Prostate gland (tissue), 2 donors: ENCODE data around the gene WWP2. TPM values are rescaled to one million over a fixed set of nuclear protein-coding genes. Genes with fewer than 3 reads are reported as not detected.

Experiments
- DNase-seq: peaks from one replicate; pipeline ENCODE4 v3.0.0-alpha.2; 2019; ENCODE audit warnings: low spot score
- H3K27ac ChIP-seq, 2 donors: fragments of 200-600 bp; sonication (generic); 2 replicates each; pipeline ENCODE4 v1.5.1; 2017 to 2019
- H3K27me3 ChIP-seq: fragments of 200-600 bp; sonication (generic); replicated peaks from 2 replicates; pipeline ENCODE4 v1.5.1; 2019; ENCODE audit not compliant: insufficient read depth
- H3K36me3 ChIP-seq, 2 donors: fragments of 200-600 bp; sonication (generic); 1 replicate in 1 of 2; 2 replicates in 1 of 2; pipeline versions ENCODE4 v1.5.1 to v1.8.1; 2017 to 2019
- H3K4me1 ChIP-seq: fragments of 200-600 bp; sonication (generic); replicated peaks from 2 replicates; pipeline ENCODE4 v1.5.1; 2019
- H3K4me3 ChIP-seq, 2 donors: fragments of 200-600 bp; sonication (generic); 2 replicates each; pipeline ENCODE4 v1.5.1; 2017 to 2019
- H3K9me3 ChIP-seq: fragments of 200-600 bp; sonication (generic); 2 replicates; pipeline ENCODE4 v1.5.1; 2017
- POLR2A ChIP-seq: fragments of 450-650 bp; IDR thresholded peaks from one replicate; pipeline ENCODE4 v1.6.1; 2016; ENCODE audit warnings: antibody characterized with exemption, mild to moderate bottlenecking
- POLR2AphosphoS5 ChIP-seq: sonication (generic); formaldehyde crosslinking; IDR thresholded peaks from one replicate; pipeline ENCODE4 v1.6.1; 2017; ENCODE audit warnings: antibody characterized with exemption
- WGBS: methylation state at CpG from one replicate; pipeline ENCODE4 v1.1.5; 2018; 5-methylcytosine and 5-hydroxymethylcytosine counted together
- intact Hi-C: fragments of 100-400 bp; cut with DNase I; formaldehyde crosslinking; loops from one replicate; pipeline ENCODE4 v1.14.2; 2022
- total RNA-seq, 2 donors: library from RNA; depleted of rRNA; stranded (reverse); fragments of >200 nt; gene quantifications; one replicate each; pipeline ENCODE4 v1.1.0, GENCODE V29; 2016
- TF ChIP-seq, protein P1 (sequence below), 4 experiments: fragments of 200-600 bp in 2 of 4; fragments of 450-650 bp in 2 of 4; sonication (generic) in 2 of 4; IDR thresholded peaks; 1 replicate in 3 of 4; 2 replicates in 1 of 4; pipeline ENCODE4 v1.5.1; 2016 to 2019; ENCODE audit warnings: antibody characterized with exemption in 4 of 4, mild to moderate bottlenecking in 2 of 4, moderate library complexity in 2 of 4

WWP2 gene
- total RNA-seq, 2 donors from 2014 or later, result 30.9 to 66.3 TPM

DNA sequence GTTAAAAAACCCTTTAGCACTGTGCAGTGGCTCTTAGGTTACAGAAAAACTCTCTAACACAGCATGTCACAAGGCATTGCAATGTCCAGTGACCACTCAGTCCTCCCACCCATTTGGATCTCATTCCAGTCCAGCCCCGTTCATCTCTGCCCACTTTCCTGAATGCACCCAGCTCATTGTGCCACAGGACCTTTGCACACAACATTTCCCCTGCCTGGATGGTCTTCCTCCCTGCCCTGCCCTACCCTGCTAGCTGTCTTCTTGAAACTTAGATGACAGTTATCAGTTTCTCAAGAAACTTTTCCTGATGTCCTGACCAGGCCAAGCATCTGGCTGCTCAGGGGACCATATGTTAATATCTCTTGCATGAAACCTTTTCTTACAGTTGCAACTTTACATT is 67.2 kb downstream of the WWP2 start:
- H3K4me1 ChIP-seq, result no peaks in the 10 kb centered on the region
- no peak for DNase-seq
- no peaks in the 10 kb centered on the region for H3K9me3 ChIP-seq
- no peaks in the 10 kb centered on the region for H3K27me3 ChIP-seq
- no peak overlapping the region for H3K27ac ChIP-seq
- H3K4me3 ChIP-seq, result no peak overlapping the region
- TF ChIP-seq, protein P1, sequence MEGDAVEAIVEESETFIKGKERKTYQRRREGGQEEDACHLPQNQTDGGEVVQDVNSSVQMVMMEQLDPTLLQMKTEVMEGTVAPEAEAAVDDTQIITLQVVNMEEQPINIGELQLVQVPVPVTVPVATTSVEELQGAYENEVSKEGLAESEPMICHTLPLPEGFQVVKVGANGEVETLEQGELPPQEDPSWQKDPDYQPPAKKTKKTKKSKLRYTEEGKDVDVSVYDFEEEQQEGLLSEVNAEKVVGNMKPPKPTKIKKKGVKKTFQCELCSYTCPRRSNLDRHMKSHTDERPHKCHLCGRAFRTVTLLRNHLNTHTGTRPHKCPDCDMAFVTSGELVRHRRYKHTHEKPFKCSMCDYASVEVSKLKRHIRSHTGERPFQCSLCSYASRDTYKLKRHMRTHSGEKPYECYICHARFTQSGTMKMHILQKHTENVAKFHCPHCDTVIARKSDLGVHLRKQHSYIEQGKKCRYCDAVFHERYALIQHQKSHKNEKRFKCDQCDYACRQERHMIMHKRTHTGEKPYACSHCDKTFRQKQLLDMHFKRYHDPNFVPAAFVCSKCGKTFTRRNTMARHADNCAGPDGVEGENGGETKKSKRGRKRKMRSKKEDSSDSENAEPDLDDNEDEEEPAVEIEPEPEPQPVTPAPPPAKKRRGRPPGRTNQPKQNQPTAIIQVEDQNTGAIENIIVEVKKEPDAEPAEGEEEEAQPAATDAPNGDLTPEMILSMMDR (IDR thresholded peaks at IDR 0.05), result no peak
- no peak for TF ChIP-seq POLR2A
- no peak for TF ChIP-seq POLR2AphosphoS5
- no peaks in the 10 kb centered on the region for H3K36me3 ChIP-seq
- intact Hi-C loops, result no loop called here
- 96% methylated on average over 1 of the region's 1 CpG for WGBS

DNA sequence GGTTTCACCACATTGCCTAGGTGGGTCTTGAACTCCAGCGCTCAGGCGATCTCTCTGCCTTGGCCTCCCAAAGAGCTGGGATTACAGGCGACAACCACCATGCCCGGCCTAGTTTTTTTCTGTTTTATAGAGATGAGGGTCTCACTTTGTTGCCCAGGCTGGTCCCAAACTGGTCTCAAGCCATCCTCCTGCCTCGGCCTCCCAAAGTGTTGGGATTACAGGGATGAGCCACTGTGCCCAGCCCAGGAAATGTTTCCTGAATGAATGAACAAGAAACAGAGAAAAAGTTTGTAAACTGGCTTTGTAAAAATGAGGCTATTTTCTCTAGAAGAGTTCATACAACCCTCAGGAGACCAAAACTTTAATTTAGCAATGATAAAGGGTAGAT is 68.0 kb downstream of the WWP2 start:
- Histone ChIP-seq H3K36me3 (no peaks in the 10 kb centered on the region), H3K27ac (no peak overlapping the region), H3K27me3 (no peaks in the 10 kb centered on the region), H3K9me3 (no peaks in the 10 kb centered on the region), H3K4me3 (no peak overlapping the region), H3K4me1 (no peaks in the 10 kb centered on the region)
- TF ChIP-seq POLR2A (no peak), POLR2AphosphoS5 (no peak)
- TF ChIP-seq, protein P1 (IDR thresholded peaks at IDR 0.05), result no peak
- intact Hi-C loops, result no loop called here
- DNase-seq, result no peak
- WGBS, result 95% methylated on average over 5 of the region's 5 CpGs

DNA sequence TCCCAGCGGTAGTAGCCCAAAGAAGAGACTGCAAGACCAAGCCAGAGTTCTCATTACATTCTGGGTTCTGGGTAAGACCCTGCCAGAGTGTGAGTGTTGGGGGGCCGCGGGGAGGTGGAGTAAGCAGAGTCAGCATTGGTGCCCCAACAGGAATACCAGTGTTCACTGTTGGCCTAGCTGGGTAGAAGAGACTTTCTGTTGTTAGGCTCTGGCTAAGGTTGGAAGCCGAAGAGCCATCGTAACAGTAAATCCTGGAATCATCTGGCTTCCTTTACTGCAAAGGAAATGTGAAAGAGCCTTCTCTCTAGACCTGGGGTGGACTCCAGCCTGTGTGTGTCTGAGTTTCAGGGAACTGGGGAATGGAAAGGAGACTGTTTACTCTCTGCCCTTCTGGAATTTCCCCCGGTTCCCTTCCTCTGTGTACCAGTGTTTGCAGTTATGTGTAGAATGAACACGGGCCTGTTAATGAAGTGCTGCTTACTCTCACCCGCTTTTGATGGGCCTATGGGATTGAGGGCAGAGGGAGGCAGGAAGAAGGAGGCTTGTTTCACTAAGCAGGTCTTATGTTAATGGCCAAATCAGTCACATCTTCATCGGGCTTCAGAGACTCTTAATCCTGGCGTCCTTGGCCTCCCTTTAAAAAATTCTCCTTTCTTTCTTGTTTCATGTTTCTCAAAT is 68.5 kb downstream of the WWP2 start:
- intact Hi-C loops, result no loop called here
- WGBS, result 62% methylated on average over 10 of the region's 10 CpGs

DNA sequence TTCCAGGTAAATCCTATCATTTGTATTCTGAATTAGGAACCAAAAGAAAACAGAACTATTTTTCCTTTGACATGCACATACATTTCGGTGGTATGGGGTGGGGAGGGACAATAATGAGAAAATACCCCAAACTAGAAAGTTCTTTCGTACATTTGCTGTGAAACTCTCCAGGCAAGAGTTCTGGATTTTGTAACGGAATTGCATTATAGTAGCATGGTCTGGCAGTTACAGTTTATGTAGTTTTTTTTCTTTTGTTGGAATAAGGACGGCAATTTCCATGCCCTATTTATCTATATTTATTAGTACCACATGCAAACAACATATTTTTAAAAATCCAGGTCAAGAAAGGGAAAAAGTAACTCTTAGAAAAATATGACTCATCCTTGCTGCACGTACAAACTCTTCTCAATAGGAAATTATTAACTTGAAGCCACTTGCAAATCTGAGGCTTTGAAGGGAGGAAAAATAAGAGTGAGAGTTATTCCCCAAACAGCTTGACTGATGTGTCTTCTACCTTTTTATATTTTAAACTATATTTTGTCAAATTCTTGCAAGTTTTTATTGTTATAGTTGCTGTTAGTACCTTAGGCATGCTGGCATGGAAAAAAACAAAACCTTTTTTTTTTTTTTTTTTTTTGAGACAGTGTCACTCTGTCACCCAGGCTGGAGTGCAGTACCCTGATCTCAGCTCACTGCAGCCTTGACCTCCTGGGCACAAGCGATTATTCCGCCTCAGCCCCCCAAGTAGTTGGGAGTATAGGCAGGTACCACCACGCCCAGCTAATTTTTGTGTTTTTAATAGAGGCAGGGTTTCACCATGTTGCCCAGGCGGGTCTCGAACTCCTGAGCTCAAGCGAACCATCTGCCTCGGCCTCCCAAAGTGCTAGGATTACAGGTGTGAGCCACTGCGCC is 69.3 kb downstream of the WWP2 start:
- 76% methylated on average over 13 of the region's 13 CpGs for WGBS
- Histone ChIP-seq H3K4me1 (no peaks in the 10 kb centered on the region), H3K4me3 (no peak overlapping the region), H3K27me3 (no peaks in the 10 kb centered on the region), H3K9me3 (no peaks in the 10 kb centered on the region), H3K36me3 (no peaks in the 10 kb centered on the region), H3K27ac (no peak overlapping the region)
- intact Hi-C loops, result no loop called here
- DNase-seq, result no peak
- TF ChIP-seq POLR2A, result no peak
- TF ChIP-seq, protein P1 (IDR thresholded peaks at IDR 0.05), result no peak
- no peak for TF ChIP-seq POLR2AphosphoS5

More for the DNA sequence above, 68.5 kb downstream of the WWP2 start:
- no peak for TF ChIP-seq POLR2A
- TF ChIP-seq POLR2AphosphoS5, result no peak
- TF ChIP-seq, protein P1 (IDR thresholded peaks at IDR 0.05), result no peak
- no peak for DNase-seq
- Histone ChIP-seq H3K9me3 (no peaks in the 10 kb centered on the region), H3K4me3 (no peak overlapping the region), H3K36me3 (no peaks in the 10 kb centered on the region), H3K27me3 (no peaks in the 10 kb centered on the region), H3K27ac (no peak overlapping the region), H3K4me1 (no peaks in the 10 kb centered on the region)
